Endothelial cell of umbilical vein (primary cell): ENCODE data around the gene RPSA. TPM values are rescaled to one million over a fixed set of nuclear protein-coding genes. Genes with fewer than 3 reads are reported as not detected.
A peak's percentile ranks its signal among the peaks of the same experiment; 100 is the strongest.

ENCODE experiments used
- BruUV-seq: library from RNA; stranded (reverse); fragments of 400-500 nt; replicated peaks from 2 replicates; lab custom pipeline; 2021; lab: Mats Ljungman, UMichigan
- CTCF ChIA-PET: fragments of 300-600, 350-600 bp; sonication (Branson Sonifier 250); formaldehyde crosslinking; loops from one replicate; lab custom pipeline; 2021; ENCODE audit warnings: antibody characterized with exemption, inconsistent platforms; lab: Charles Lee
- POLR2A ChIA-PET: fragments of 300-600, 350-600 bp; sonication (Branson Sonifier 250); formaldehyde crosslinking; loops from one replicate; lab custom pipeline; 2021; ENCODE audit warnings: antibody characterized with exemption, inconsistent platforms; lab: Charles Lee
- DNase-seq: peaks from one replicate; pipeline ENCODE4 v3.0.0-alpha.2; 2011; ENCODE audit warnings: low read depth, low spot score
- FAIRE-seq: peaks from 2 replicates; lab custom pipeline; 2011; peaks lifted over from hg19 to GRCh38; lab: Jason Lieb, UNC
- H2AFZ ChIP-seq: 2 replicates; pipeline ENCODE4 v1.6.0; 2012; ENCODE audit warnings: low read depth, low read length, control low read depth, inconsistent platforms
- H3K27ac ChIP-seq: 2 replicates; pipeline ENCODE4 v1.5.1; 2011; ENCODE audit warnings: low read depth, mild to moderate bottlenecking, control low read depth, low read length, moderate library complexity; ENCODE audit not compliant: insufficient read depth
- H3K27me3 ChIP-seq, 2 experiments: 2 replicates each; pipeline versions ENCODE4 v1.6.0 to v1.6.1; 2011; ENCODE audit warnings: low read length in 2 of 2, mixed read lengths in 1 of 2; ENCODE audit not compliant: control insufficient read depth in 2 of 2, insufficient read depth in 2 of 2
- H3K36me3 ChIP-seq, 2 experiments: 2 replicates in 1 of 2; 3 replicates in 1 of 2; pipeline ENCODE4 v1.5.1; 2011; ENCODE audit warnings: low read length in 2 of 2, mild to moderate bottlenecking in 1 of 2, moderate library complexity in 1 of 2; ENCODE audit not compliant: control insufficient read depth in 2 of 2, insufficient read depth in 2 of 2; ENCODE audit errors: extremely low read depth in 1 of 2
- H3K4me1 ChIP-seq: 3 replicates; pipeline ENCODE4 v1.5.1; 2011; ENCODE audit warnings: mild to moderate bottlenecking, low read length; ENCODE audit not compliant: control insufficient read depth, insufficient read depth; ENCODE audit errors: extremely low read depth
- H3K4me2 ChIP-seq: 2 replicates; pipeline ENCODE4 v1.6.1; 2011; ENCODE audit warnings: low read length, control low read depth, mixed read lengths; ENCODE audit not compliant: insufficient read depth
- H3K4me3 ChIP-seq, 3 experiments: fragments of 200-600 bp in 1 of 3; sonication (generic), shearing (Covaris generic) in 1 of 3; replicated peaks in 1 of 3; 2 replicates each; pipeline ENCODE4 v1.5.1; 2011 to 2016; ENCODE audit warnings: control low read depth in 3 of 3, low read length in 3 of 3, mild to moderate bottlenecking in 2 of 3, inconsistent platforms in 1 of 3, low read depth in 1 of 3, moderate library complexity in 1 of 3; ENCODE audit not compliant: insufficient read depth in 1 of 3
- H3K79me2 ChIP-seq: 2 replicates; pipeline ENCODE4 v1.6.0; 2012; ENCODE audit warnings: low read length, inconsistent platforms; ENCODE audit not compliant: control insufficient read depth, insufficient read depth
- H3K9ac ChIP-seq: replicated peaks from 2 replicates; pipeline ENCODE3; 2011; ENCODE audit warnings: low read length, control low read depth; ENCODE audit not compliant: insufficient read depth; ENCODE audit errors: extremely low read depth
- H3K9me1 ChIP-seq: replicated peaks from 3 replicates; pipeline ENCODE4 v1.6.0; 2011; ENCODE audit warnings: mild to moderate bottlenecking, low read length; ENCODE audit not compliant: control insufficient read depth, insufficient read depth; ENCODE audit errors: extremely low read depth
- H3K9me3 ChIP-seq: replicated peaks from 2 replicates; pipeline ENCODE4 v1.5.1; 2012; ENCODE audit warnings: low read length, inconsistent platforms; ENCODE audit not compliant: control insufficient read depth, insufficient read depth
- H4K20me1 ChIP-seq: replicated peaks from 2 replicates; pipeline ENCODE3; 2011; ENCODE audit warnings: mild to moderate bottlenecking, low read length; ENCODE audit not compliant: control insufficient read depth, insufficient read depth; ENCODE audit errors: extremely low read depth
- CTCF ChIP-seq, 2 donors: IDR thresholded peaks; 1 replicate in 1 of 2; 2 replicates in 1 of 2; pipeline ENCODE4 v1.5.1; 2011; ENCODE audit warnings: low read length in 2 of 2, mild to moderate bottlenecking in 2 of 2, moderate library complexity in 2 of 2, control low read depth in 1 of 2, inconsistent platforms in 1 of 2, low read depth in 1 of 2; ENCODE audit not compliant: insufficient read depth in 1 of 2; ENCODE audit errors: extremely low read depth in 1 of 2
- EZH2 ChIP-seq: IDR thresholded peaks from 2 replicates; pipeline ENCODE4 v1.6.1; 2012; ENCODE audit warnings: borderline replicate concordance, low read depth, mild to moderate bottlenecking, moderate library complexity, low read length, inconsistent platforms; ENCODE audit not compliant: severe bottlenecking
- FOS ChIP-seq: IDR thresholded peaks from 2 replicates; pipeline ENCODE4 v1.6.1; 2011; ENCODE audit warnings: mild to moderate bottlenecking, low read length, moderate library complexity, borderline replicate concordance; ENCODE audit not compliant: insufficient read depth
- GATA2 ChIP-seq: IDR thresholded peaks from 2 replicates; pipeline ENCODE4 v1.7.0; 2011; ENCODE audit warnings: low read depth, mild to moderate bottlenecking, moderate library complexity, mixed read lengths, low read length; ENCODE audit not compliant: insufficient read length, insufficient read depth
- JUN ChIP-seq: IDR thresholded peaks from 2 replicates; pipeline ENCODE4 v1.6.1; 2011; ENCODE audit warnings: borderline replicate concordance, low read depth; ENCODE audit not compliant: insufficient read length, insufficient read depth
- MYC ChIP-seq: IDR thresholded peaks from one replicate; pipeline ENCODE4 v1.6.1; 2011; ENCODE audit warnings: mild to moderate bottlenecking, low read depth, low read length
- POLR2A ChIP-seq: IDR thresholded peaks from 2 replicates; pipeline ENCODE4 v1.6.1; 2012; ENCODE audit warnings: low read depth, mild to moderate bottlenecking, control low read depth, low read length
- POLR2AphosphoS5 ChIP-seq: IDR thresholded peaks from 2 replicates; pipeline ENCODE4 v1.6.1; 2012; ENCODE audit warnings: low read depth, mild to moderate bottlenecking, control low read depth, low read length, moderate library complexity; ENCODE audit not compliant: insufficient read depth
- dilution Hi-C: fragments of 300-500 bp; cut with MboI; formaldehyde crosslinking; loops from one replicate; pipeline ENCODE4 v1.15.0; 2019; ENCODE audit warnings: low sequenced_read_pairs; ENCODE audit not compliant: extremely low pct_ligation_motif_present
- intact Hi-C: fragments of 100-400 bp; cut with micrococcal nuclease; formaldehyde crosslinking; loops from one replicate; pipeline ENCODE4 v1.10.0; 2022
- polyA plus RNA-seq, 4 experiments: library from polyadenylated mRNA; depleted of rRNA in 3 of 4; stranded (reverse) in 3 of 4; unstranded in 1 of 4; fragments of >200 nt; gene quantifications; 2 replicates each; pipeline versions ENCODE4 v1.2.1 to v1.2.3, GENCODE V29; 2011 to 2012; ENCODE audit warnings: missing spikeins in 1 of 4
- total RNA-seq: library from RNA; stranded (reverse); gene quantifications from 2 replicates; pipeline ENCODE4 v1.2.3, GENCODE V29; 2021
- TF ChIP-seq, protein P1 (sequence below): IDR thresholded peaks from 2 replicates; pipeline ENCODE4 v1.6.1; 2011; ENCODE audit not compliant: insufficient read depth, insufficient read length

RPSA gene
- total and polyA plus RNA-seq, 2 donors (not counting 3 experiments of a cell fraction or from before 2014, with no cell fraction given): 1,357 to 3,687 TPM

DNA sequence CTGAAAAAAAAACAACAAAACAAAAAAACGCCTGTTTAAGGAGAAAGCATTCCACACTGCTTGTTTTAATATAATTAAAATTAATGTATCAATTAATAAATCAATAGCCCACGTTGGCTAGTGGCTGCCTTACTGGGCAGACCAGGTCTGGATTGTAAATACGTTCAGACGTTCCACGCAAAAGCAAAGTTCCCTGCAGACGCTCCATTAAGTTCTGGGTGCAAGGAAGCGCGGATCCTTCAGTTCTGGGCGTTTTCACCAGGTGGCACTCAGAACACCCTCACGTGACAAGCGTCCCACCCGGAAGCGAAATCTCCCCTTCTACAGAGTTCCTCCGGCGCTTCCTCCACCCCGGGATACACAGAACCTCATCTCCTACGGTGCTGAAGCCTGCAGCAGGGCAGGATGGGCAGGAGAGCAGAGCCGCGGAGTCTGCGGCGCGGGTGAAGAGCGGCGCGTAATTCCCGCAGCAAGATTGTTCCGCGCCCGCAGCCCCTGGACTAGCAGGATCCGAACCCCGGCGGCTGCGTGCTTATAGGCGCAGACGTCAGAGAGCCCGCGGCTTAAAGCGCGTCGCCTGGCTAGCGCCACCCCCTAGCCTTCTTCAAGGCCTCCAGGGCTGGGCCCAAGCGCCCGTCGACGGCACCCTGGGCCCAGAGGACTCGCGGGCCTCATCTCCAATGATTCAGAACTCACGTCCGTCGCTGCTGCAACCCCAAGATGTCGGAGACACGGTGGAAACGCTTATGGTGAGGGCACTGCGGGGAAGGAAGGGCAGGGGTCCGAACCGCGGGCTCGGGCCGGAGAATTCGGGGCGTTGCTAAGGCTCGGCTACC lies 23.3 kb upstream of the RPSA start, which contains the start of gene SLC25A38:
Gene SLC25A38 (plus strand): TSS at position 326 of the 836 bp plus-strand sequence. CDS start 355 bp downstream, at position 681.
- no peaks in the 10 kb centered on the region for H3K27me3 ChIP-seq
- peak within 1 kb of the TSS; percentile 73 for H3K4me2 ChIP-seq
- no peaks in the 10 kb centered on the region for H3K9me3 ChIP-seq
- dilution Hi-C loops: no loop called here
- DNase-seq (peak; percentile 86), FAIRE-seq (no peak)
- BruUV-seq: TSS peak; percentile 52
- POLR2A ChIA-PET: no interaction called here
- H3K79me2 ChIP-seq: peaks cover 31% of the 10 kb centered on the region
- no peaks in the 10 kb centered on the region for H3K9me1 ChIP-seq
- peak within 1 kb of the TSS; percentile 69 for H3K9ac ChIP-seq
- no peaks in the 10 kb centered on the region for H3K36me3 ChIP-seq
- H3K27ac ChIP-seq: peak within 1 kb of the TSS; percentile 54
- peaks cover 8% of the 10 kb centered on the region for H3K4me1 ChIP-seq
- peaks cover 9% of the 10 kb centered on the region for H4K20me1 ChIP-seq
- peak within 1 kb of the TSS; percentile 58 to 79 (median 70) for H3K4me3 ChIP-seq
- intact Hi-C loops: loop anchor here (1.0 to 10.0 kb wide), 4 partner anchors 206 to 1072 kb away; partner anchors contain the start of genes GORASP1, RPL14 and TTC21A
- CTCF ChIA-PET: no interaction called here
- peak in 1 of 2 donors; percentile 24 for TF ChIP-seq CTCF (IDR thresholded peaks at IDR 0.05; ENCODE audit: extremely low read depth in 1 of 2, insufficient read depth in 1 of 2, low read depth in 1 of 2, low read length in 2 of 2)
- peak; percentile 71 for TF ChIP-seq POLR2A
- TF ChIP-seq, protein P1, sequence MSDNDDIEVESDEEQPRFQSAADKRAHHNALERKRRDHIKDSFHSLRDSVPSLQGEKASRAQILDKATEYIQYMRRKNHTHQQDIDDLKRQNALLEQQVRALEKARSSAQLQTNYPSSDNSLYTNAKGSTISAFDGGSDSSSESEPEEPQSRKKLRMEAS: peak; percentile 88
- no peak for TF ChIP-seq FOS
- no peak for TF ChIP-seq JUN
- peak; percentile 46 for TF ChIP-seq POLR2AphosphoS5
- TF ChIP-seq GATA2: no peak
- TF ChIP-seq EZH2: no peak
- TF ChIP-seq MYC: no peak
- peak within 1 kb of the TSS; percentile 92 for H2AFZ ChIP-seq
